GM21786 (cell line): ENCODE measurements around the gene DOCK7.
A peak's percentile ranks its signal among the peaks of the same experiment; 100 is the strongest.
"Not testable (repeated sequence)": the region's sequence is repeated elsewhere in the genome, so short reads cannot be mapped to it uniquely, and the experiment has no call there.

Experiments used
- ATAC-seq: cut with Tn5 transposase; IDR thresholded peaks from one replicate; pipeline ENCODE4 v1.9.1; 2021; ENCODE audit not compliant: unreplicated experiment

The DOCK7 gene

DNA sequence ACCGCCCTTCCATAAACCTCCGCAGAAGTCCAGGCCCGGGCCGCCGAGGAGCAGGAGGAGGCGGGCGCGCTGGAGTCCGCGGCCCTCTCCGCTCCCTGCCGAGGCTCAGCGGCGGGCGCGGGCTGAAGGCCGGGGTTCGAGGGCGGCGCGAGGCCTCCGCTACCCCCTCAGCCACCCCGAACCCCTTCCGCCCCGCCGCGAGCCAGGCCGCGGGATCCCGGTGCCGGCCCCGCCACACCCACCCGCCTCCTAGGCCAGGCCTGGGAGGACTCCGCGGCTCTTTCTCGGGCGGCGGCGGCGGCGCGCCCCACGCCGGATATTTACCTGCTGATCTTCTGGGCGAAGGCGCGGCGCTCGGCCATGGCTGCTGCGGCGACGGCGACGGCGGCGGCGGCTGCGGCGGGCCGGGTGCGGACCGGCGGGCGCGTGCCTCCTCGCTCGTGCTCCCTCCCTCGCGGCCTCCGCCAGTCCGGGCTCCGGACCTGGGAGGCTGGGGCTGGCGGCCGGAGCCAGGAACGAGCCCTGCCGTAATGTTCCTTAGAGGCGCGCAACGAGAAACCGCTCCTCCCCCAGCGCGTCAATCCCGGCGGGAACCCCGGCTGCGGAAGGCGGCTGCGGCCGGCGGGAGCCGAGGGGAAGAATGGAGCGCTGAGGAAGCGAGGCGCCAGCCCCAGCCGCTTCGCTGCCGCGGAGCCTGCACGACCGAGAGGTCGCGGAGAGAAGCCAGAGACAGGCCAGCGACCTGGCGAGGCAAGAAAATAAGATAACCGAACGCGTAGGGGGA, at the start of gene DOCK7:
TSS of gene DOCK7 (minus strand) at position 484 of the 784 bp plus-strand sequence. CDS start at position 362, 122 bp downstream.
- peak; percentile 64 for ATAC-seq

GRCh38 chr1:62735491-62736171, 47.4 kb upstream of the DOCK7 start:
- no peak for ATAC-seq

GRCh38 chr1:62732331-62732730, 44.1 kb upstream of the DOCK7 start:
- ATAC-seq = no peak

GRCh38 chr1:62728963-62729362, 40.8 kb upstream of the DOCK7 start:
- no peak for ATAC-seq

- ATAC-seq = no peak
These were observed 39.6 kb upstream of the DOCK7 start for GRCh38 chr1:62727656-62728407.

- ATAC-seq = no peak
These were observed 37.8 kb upstream of the DOCK7 start for GRCh38 chr1:62726011-62726442.

GRCh38 chr1:62725255-62725654, 37.1 kb upstream of the DOCK7 start:
- ATAC-seq = no peak

DNA sequence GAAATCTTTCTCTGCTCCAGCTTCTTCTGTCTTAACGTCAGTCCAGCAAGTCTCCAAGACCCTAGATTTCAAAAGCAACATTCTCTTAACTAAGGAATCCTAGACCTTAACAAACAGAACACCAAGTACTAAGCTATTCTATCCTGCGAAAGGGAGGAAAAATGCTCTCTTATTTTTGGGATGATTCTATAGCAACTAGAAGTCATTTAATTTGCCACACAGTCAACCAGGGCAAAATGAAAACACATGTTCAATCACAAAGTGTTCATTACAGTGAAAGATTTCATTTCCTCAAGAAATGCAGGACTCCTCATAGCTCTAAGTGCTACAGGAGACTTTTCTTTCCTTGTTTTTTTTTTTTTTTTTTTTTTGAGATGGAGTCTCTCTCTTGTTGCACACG, 36.2 kb upstream of the DOCK7 start:
- no peak for ATAC-seq

- ATAC-seq = no peak
These were observed 35.7 kb upstream of the DOCK7 start for GRCh38 chr1:62723883-62724282.

DNA sequence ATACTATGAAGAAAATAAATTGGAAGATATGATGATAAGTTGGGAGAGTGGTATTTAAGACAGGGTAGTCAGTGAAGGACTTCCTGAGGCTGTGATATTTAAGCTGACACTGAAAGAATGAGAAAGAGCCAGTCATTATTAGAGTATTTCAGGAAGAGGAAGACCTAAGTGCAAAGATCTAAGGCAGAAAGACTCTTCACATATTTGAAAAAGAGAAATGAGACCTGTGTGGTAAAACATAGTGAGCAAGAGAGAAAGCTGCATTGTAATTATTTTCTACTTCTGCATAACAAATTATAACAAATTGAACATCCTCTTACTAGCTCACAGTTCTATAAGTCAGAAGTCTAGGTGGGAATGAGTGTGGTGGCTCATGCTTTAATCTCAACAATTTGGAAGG, 34.6 kb upstream of the DOCK7 start:
- peak; percentile 80 for ATAC-seq

- ATAC-seq = no peak
These were observed 32.9 kb upstream of the DOCK7 start for GRCh38 chr1:62720946-62721554.

DNA sequence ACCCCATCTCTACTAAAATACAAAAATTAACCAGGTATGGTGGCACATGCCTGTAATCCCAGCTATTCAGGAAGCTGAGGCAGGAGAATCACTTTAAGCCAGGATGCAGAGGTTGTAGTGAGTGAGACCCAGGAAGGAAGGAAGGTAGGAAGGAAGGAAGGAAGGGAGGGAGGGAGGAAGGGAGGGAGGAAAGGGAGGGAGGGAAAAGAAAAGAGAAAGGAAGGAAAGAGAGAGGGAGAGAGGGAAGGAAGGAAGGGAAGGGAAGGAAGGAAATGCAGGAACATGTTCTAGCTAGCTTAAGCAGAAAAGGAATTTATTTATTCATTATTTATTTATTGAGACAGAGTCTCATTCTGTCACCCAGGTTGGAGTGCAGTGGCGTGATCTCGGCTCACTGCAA, 30.2 kb upstream of the DOCK7 start:
- not testable (repeated sequence) for ATAC-seq

- ATAC-seq = no peak
These were observed 29.3 kb upstream of the DOCK7 start for GRCh38 chr1:62717483-62717882.

DNA sequence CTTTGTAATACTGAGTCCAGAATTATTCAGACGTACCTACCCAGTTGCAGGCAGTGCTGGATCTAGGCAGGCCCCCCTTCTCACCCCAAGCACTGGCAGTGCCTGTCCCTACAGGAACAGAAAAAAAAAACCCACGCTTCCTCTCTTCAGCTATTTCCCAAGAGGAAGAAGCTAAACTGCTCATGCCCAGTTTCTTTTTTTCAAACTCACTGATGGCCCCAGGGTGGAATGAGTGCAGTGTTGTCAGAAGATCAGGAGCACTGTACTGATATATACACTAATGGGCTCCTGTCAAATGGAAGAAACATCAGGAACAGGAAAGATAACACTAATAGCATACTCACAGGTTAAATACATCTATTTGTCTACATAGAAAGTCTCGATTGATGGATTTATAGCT, 28.2 kb upstream of the DOCK7 start:
- no peak for ATAC-seq

GRCh38 chr1:62712336-62713243, 24.4 kb upstream of the DOCK7 start:
- no peak for ATAC-seq

- no peak for ATAC-seq
These were observed 19.5 kb upstream of the DOCK7 start for GRCh38 chr1:62707744-62708120.

DNA sequence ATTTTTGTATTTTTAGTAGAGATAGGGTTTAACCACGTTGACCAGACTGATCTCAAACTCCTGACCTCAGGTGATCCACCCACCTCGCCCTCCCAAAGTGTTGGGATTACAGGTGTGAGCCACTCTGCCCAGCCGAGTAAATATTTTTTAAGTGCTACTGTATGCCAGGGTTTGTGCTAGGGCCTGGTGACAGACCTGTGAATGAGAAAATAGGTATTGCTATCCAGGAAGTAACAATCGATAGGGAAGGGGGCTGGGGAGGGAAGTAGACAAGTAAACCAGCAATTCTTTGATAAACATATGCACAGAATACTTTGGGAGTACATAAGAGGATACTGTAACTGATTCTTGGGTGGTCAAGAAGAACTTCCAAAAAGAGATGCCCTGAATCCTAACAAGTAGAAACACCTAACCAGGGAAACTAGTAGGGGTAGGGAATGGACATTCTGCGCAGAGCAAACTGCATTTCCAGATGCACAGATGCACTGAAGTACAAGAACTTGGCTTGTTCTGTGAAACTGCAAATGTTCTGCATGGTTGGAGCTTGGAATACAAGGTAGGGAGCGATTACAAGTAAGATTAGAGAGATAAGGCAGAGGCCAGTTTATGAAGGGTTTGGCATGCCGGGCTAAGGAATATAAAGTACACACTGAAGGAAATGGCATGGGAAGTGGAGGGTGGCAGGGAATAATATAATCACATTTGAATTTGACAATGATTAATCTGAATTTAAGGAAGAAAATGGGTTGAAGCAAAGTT, 19.0 kb upstream of the DOCK7 start:
- ATAC-seq = no peak

- ATAC-seq = not testable (repeated sequence)
These were observed 10.0 kb upstream of the DOCK7 start for GRCh38 chr1:62698161-62698560.

GRCh38 chr1:62694479-62694878, 6.3 kb upstream of the DOCK7 start:
- ATAC-seq = not testable (repeated sequence)

DNA sequence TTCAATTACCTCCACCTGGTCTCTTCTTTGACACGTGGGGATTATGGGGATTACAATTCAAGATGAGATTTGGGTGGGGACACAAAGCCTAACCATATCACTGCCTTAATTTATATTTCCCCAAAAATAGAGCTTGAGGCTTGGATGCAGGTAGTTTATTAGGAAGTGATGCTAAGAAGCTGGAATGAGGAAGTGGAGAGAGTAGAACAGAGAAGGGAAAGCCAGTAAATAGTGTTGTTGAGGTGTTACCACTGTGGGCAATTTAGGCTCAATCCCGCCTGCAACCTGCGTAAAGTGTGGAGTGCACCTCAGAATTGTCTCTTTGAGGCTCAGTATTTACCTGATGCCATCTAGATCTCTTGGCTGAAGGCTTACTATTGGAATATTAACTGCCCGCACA, 4.9 kb upstream of the DOCK7 start:
- ATAC-seq = no peak
